ENCODE measurements around the gene RPUSD1.

DNA sequence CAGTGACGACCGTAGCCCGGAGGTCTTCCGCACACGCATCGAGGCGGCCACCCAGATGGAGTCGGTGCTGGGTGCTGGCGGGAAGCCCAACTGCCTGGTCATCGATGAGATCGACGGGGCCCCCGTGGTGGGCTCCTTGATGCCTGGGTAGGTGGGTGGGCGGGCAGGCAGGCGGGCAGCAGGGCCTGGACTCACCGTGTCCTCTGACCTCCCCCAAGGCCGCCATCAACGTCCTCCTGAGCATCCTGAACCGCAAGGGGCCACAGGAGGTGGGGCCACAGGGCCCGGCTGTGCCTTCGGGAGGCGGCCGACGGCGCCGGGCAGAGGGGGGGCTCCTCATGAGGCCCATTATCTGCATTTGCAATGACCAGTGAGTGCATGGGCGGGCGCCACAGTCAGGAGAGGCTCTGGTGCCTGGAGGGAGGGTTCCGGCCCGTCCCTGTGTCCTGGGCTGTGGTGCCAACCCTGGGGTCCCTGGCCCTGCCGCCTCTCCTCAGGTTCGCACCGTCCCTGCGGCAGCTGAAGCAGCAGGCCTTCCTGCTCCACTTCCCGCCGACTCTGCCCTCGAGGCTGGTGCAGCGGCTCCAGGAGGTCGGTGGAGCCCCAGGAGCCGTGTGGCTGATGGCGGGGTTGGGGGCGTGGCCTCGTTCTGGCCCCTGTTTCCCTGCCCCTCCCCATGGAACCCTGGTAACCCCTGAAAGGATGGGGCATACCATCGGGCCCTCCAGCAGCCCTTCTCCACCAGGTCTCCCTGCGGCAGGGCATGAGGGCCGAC is 4.2 kb upstream of the RPUSD1 start:
- TF ChIP-seq, protein P1, sequence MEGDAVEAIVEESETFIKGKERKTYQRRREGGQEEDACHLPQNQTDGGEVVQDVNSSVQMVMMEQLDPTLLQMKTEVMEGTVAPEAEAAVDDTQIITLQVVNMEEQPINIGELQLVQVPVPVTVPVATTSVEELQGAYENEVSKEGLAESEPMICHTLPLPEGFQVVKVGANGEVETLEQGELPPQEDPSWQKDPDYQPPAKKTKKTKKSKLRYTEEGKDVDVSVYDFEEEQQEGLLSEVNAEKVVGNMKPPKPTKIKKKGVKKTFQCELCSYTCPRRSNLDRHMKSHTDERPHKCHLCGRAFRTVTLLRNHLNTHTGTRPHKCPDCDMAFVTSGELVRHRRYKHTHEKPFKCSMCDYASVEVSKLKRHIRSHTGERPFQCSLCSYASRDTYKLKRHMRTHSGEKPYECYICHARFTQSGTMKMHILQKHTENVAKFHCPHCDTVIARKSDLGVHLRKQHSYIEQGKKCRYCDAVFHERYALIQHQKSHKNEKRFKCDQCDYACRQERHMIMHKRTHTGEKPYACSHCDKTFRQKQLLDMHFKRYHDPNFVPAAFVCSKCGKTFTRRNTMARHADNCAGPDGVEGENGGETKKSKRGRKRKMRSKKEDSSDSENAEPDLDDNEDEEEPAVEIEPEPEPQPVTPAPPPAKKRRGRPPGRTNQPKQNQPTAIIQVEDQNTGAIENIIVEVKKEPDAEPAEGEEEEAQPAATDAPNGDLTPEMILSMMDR (IDR thresholded peaks at IDR 0.05; ENCODE audit: insufficient read depth, low read length, poor library complexity, severe bottlenecking), result no peak
- no peak for TF ChIP-seq EZH2phosphoT487 (conservative IDR thresholded peaks at IDR 0.05; ENCODE audit: low read length)
